Fibroblast of pulmonary artery (primary cell): ENCODE results near the gene WDR90.

Experiments used
- DNase-seq: peaks from one replicate; pipeline ENCODE4 v3.0.0-alpha.2; 2010; ENCODE audit warnings: low read depth
- H3K4me3 ChIP-seq: replicated peaks from 2 replicates; pipeline ENCODE4 v1.5.1; 2011; ENCODE audit warnings: low read depth, mild to moderate bottlenecking, control low read depth, low read length, moderate library complexity
- TF ChIP-seq, protein P1 (sequence below): IDR thresholded peaks from 2 replicates; pipeline ENCODE4 v1.5.1; 2011; ENCODE audit warnings: mild to moderate bottlenecking, control low read depth, low read length, inconsistent platforms; ENCODE audit errors: missing control alignments

Gene WDR90

DNA sequence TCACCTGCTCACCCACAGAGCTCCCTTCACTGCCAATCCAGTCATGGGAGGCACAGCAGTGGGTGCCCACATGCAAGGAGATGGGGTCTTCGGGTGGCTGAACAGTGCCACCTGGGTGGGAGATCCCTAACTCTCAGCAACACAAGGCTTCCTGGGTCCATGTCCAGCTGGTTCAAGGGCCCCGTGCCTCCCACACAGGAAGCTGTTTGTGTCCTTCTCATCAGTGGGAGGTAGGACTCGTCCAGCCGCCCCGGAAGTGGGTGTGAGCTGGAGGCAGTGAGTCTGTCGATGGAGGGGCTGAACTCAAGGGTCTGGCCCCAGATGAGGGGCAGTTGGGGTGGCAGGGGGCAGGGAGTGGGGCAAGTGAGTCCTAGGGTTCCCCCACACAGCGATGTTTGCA lies 54.9 kb downstream of the WDR90 start:
- H3K4me3 ChIP-seq = no peak overlapping the region
- TF ChIP-seq, protein P1, sequence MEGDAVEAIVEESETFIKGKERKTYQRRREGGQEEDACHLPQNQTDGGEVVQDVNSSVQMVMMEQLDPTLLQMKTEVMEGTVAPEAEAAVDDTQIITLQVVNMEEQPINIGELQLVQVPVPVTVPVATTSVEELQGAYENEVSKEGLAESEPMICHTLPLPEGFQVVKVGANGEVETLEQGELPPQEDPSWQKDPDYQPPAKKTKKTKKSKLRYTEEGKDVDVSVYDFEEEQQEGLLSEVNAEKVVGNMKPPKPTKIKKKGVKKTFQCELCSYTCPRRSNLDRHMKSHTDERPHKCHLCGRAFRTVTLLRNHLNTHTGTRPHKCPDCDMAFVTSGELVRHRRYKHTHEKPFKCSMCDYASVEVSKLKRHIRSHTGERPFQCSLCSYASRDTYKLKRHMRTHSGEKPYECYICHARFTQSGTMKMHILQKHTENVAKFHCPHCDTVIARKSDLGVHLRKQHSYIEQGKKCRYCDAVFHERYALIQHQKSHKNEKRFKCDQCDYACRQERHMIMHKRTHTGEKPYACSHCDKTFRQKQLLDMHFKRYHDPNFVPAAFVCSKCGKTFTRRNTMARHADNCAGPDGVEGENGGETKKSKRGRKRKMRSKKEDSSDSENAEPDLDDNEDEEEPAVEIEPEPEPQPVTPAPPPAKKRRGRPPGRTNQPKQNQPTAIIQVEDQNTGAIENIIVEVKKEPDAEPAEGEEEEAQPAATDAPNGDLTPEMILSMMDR = no peak
- no peak for DNase-seq

DNA sequence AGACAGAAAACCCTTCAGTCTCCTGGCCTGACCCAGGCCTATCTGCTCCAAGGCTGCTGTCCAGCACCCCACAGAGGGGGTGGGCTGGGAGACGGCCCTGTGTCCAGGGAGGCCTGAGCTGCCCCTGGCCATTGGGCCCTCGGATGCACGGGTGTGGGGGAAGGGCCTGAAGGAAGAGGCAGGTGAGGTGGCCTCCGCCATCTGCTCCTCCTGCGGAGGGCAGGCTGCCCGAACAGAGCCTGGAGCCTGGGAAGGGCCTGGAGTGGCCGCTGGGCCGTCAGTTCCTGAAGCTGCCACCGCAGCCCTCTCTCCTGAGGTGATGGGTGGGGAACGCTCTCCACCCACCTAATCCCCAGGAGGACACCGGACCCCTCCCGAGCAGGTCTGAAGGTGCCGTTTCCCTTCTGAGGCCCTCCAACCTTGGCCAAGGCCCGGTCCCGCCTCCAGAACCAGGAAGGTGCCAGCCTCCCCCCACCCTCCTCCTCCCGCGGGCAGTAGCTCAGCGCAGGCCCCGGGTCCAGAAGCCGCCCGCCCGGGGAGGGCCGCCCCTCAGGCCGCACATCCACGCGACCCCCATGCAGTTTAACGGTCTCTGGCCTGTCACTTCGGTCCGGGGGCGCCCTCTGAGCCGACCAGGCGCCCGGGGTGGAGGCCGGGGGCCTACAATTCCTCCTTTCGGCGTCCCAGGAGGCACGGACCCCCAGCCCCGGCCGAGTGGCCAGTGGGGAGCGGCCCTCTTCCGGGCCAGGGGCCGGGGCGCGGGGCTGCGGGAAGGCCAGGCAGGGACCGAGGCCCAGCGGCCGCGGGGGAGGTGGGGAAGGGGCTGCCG lies 55.6 kb downstream of the WDR90 start:
- TF ChIP-seq, protein P1 = no peak
- no peak overlapping the region for H3K4me3 ChIP-seq
- DNase-seq = no peak

DNA sequence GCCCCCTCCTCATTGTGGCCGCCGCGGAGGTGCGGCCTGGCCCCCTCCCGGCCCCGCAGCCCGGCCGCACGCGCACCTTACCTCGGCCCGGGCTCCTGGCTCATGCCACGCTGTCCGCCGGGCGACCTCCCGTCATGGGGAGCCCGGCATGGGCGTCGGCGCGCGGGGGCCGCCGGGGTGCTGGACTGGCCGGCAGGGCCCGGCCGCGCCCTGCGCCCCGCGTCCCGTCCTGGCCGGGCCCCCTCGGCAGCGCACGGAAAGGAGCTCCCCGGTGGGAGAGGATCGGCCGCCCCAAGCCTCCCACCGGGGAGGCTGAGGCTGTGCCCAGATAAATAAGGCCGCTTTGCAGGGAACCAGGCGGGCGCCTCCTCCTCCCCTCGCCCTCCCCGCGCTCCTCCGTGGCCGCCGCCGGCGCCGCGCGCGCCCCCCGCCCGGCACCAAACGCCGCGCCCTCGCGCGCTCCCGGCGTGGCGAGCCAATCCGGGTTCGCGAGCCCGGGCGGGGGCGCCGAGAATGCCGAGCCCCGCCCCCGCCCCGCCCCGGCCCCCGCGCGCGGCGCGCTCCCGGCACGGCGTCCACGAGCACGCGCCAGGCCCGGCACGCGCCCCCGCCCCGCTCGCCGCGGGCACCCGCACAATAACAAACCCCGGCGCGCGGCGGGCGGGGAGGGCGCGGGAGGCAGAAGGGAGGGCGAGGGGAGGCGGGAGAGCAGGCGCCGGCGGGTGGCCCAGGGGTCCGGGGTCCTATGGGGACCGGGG lies 56.4 kb downstream of the WDR90 start, which contains the start of gene FBXL16:
Gene FBXL16, minus strand, starts transcription at position 371 of the 758 bp plus-strand sequence. CDS start 8,396 bp downstream, outside the sequence.
- H3K4me3 ChIP-seq = no peak within 1 kb of the TSS

DNA sequence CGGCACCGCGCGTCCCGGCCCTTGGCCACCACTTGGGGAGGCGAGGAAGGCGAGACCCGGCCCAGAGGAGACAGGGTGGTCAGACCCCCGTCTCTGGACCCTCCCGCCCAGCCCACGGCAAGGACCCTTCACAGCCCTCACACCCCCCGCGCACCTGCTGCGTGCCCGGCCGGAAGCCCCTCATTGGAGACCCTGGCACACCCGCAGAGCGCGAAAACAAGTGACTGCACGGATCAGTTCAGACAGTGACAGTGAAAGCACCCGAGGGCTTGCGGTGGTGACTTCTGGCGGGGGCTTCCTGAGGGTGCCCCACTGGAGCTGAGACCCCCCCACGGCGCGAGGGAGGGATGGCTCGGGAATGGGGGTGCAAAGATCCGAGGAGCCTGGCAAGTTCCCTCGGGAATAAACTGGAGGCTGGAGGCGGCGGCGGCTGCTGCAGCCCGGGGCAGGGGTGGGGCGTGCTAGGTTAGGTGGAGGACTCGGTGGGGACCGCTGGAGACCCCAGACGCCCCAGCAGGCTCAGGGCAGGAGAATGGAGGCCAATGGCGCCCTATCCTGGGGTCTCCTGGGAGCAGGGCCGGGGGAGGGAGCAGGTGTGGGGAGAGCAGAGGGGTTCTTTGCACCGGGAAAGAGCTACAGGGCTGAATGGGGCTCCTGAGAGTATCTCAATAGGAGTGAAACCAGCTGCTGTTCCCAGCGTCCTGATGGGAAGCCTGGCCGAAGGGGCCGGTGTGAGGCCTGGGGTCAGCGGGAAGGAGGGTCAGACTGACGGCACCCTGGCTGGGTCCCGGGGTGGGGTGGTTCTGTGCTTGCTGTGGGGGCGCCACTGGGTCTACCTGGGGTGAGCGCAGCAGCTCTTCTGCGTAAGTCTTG lies 57.3 kb downstream of the WDR90 start:
- H3K4me3 ChIP-seq = no peak overlapping the region
- no peak for DNase-seq
- TF ChIP-seq, protein P1 = no peak

More for the DNA sequence above, 56.4 kb downstream of the WDR90 start, which contains the start of gene FBXL16:
- TF ChIP-seq, protein P1 = no peak
- no peak for DNase-seq

DNA sequence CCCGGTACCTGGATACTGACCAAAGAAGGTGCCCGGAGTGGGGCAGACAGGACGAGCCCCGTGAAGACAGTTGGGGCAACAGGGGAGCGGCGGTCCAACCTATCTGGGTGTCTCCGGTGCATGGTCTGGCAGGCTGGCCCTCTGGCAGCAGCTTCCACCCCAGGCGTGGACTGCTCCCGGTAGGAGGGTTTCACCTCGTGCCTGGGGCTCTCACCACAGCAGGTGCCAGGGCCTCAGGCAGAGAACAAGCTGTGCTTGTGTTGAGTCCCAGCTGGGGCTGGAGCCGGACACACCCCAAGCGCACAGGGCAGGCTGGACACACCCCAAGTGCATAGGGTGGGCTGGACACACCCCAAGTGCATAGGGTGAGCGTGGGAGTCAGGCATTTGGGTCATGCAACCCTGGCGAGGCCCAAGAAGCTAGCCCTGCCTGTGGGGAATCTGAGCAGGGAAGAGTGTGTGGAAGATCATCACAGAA lies 57.9 kb downstream of the WDR90 start:
- TF ChIP-seq, protein P1 = no peak
- no peak overlapping the region for H3K4me3 ChIP-seq
- DNase-seq = no peak

DNA sequence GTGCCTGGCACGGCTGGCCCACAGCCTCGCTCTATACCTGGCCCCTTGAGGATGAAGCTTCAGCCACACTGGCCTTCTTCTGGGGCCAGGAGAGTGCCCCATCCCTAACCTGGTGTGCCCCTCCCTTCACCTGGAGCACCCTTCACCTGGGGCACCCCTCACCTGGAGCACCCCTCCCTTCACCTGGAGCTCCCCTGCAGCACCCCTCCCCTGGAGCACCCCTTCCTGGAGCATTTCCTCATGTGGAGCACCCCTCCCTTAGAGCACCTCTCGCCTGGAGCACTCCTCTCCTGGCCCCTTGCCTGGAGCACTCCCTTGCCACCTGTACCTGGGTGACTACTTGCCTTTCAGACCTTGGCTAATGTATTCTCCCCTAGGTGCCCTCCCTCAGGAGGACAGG lies 58.9 kb downstream of the WDR90 start:
- TF ChIP-seq, protein P1 = no peak
- DNase-seq = no peak
- no peak overlapping the region for H3K4me3 ChIP-seq
